GM19035 (cell line): ENCODE data around the gene SOAT1.

Experiments
- ATAC-seq: cut with Tn5 transposase; IDR thresholded peaks from one replicate; pipeline ENCODE4 v1.9.1; 2021; ENCODE audit not compliant: unreplicated experiment

Gene SOAT1

DNA sequence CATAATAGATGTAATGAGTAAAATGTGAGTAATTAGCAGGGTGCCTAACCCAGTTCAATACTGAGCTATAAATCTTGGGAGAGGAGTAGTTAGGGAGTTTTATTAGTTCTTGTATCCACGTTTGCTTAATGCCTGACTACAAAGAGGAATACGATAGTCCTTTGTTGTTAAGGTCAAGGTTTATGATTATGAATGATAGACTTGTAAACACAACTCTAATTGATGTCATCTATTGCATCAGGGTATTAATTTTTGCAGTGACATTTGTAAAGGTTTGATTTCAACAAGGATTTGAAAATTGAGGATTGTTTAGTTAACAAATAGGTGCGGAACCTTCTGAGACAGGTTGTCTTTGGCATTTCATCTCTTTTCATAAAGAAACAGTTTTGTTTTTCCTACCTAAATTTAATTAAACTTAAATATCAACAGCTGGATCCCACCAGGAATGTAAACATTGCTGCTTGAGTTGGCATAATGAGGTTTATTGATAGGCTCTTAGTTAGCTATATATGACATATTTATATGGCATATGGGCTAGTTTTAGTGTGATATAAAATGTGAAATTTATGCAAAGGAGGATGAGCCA is 9.7 kb downstream of the SOAT1 start:
- ATAC-seq: no peak

DNA sequence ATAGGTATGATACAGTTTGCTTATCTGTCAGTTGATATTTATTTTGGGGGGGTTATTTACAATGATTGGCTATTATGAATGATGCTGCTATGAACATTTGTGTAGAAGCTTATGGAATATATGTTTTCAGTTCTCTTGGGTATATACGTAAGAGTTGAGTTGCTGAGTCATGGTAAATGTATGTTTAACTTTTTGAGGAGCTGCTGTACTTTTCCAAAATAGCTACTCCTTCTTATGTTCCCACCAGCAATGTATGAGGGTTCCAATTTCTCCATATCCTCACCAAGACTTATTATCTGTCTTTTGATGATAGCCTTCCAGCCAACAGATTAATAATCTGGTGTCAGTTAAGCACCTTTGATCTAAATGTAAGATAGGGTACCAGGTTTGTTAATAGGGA is 11.9 kb downstream of the SOAT1 start:
- no peak for ATAC-seq

- ATAC-seq: no peak
These were observed 16.7 kb downstream of the SOAT1 start for GRCh38 chr1:179310291-179310690.

DNA sequence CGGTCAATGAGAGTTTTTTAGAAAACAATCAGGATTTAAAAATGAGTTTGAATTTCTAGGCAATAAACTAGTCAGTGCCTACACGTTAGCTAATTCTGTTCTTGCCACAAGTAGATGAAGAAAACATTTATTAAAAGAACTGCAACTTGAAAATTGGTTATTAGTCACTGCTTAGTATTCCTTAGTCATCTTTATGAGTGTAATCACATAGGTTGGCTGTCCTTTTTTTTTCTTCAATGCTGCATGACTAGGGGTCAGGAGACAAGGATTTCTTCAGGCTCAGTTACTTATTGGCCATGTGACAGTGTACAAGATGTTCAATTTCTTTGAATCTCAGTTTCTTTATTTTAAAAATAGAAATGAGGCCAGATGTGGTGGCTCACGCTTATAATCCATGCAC is 17.1 kb downstream of the SOAT1 start:
- ATAC-seq: no peak

- ATAC-seq: no peak
These were observed 17.6 kb downstream of the SOAT1 start for GRCh38 chr1:179311149-179311700.

- ATAC-seq: no peak
These were observed 19.4 kb downstream of the SOAT1 start for GRCh38 chr1:179313004-179313403.

DNA sequence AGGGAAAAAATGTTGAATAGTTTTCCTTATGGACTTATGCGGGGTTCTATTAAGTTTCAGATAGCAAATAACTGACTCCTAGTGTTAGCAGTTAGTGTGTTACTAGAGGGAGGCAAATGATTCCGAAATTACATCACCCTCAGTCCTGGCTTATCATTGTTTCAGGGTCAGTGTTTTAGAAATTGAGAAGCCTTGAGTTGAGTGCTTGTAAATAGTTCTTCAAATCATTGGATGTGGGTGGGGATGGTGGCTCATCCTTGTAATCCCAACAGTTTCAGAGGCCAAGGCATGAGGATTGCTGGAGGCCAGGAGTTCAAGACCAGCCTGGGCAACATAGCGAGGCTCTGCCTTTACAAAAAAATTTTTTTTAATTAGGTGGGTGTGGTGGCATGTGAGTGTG is 21.3 kb downstream of the SOAT1 start:
- ATAC-seq: no peak

GRCh38 chr1:179318491-179318890 is 24.9 kb downstream of the SOAT1 start:
- ATAC-seq: no peak

DNA sequence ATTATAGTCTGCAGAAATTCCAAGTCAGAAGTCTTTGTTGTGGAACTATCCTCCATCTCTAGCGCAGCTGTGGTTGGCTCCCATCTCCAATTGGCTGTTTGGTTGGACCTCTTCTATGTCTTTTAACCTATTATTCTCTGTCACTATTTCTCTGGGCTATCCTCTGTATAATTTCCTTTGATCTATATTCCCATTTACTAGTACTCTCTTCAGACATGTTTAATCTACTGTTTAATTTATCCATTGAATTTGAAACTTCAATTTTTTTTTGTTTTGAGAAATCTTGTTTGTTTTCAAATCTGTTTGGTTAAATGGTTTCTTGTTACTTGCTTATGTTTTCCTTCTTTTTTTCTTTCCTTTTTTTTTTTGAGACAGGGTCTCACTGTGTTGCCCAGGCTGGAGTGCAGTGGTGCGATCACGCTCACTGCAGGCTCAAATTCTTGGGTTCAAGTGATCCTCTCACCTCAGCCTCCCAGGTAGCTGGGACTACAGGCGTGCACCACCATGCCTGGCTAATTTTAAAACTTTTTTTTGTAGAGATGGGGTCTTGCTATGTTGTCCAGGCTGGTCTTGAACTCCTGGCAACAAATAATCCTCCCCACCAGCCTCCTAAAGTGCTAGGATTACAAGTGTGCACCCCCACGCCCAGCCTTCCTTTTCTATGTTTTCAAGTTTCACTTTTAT is 28.1 kb downstream of the SOAT1 start:
- no peak for ATAC-seq

DNA sequence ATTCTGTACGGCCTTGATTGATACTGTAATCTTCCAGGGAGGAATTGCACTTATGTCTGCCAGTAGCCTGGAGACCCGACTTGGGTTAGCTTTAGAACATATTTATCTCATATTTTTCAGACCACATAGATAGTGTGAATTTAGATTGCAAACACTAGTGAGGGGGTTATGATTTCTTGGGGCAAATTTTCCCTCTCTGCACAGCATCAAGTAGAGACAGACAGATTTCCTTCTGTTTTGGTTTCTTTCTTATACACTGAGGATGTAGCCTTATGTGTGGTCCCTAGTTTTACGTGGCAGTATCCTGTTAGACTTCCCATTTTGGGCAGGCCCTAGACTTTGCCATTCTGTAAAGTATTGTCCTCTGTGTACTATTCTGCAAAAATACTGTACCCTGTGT is 29.0 kb downstream of the SOAT1 start:
- no peak for ATAC-seq

GRCh38 chr1:179323436-179323835 is 29.8 kb downstream of the SOAT1 start:
- no peak for ATAC-seq

GRCh38 chr1:179325836-179326235 is 32.2 kb downstream of the SOAT1 start:
- no peak for ATAC-seq

DNA sequence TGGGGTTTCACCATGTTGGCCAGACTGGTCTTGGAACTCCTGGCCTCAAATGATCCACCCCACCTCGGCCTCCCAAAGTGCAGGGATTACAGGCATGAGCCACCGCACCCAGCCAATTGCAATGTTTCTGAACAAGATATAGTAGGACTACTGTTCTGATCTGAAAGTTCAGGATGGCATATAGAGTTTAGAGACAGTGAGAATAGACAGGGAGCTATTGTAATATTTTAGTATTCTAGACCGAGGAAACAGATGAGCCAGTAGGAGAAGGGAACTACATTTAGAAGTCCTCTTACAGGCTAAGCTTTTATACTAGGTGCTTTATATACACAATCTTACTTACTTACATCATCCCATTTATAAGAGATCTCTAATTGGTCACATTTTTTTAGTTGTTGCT is 33.1 kb downstream of the SOAT1 start:
- no peak for ATAC-seq

- ATAC-seq: no peak
These were observed 33.6 kb downstream of the SOAT1 start for GRCh38 chr1:179327196-179327595.

- no peak for ATAC-seq
These were observed 34.1 kb downstream of the SOAT1 start for GRCh38 chr1:179327679-179328078.

DNA sequence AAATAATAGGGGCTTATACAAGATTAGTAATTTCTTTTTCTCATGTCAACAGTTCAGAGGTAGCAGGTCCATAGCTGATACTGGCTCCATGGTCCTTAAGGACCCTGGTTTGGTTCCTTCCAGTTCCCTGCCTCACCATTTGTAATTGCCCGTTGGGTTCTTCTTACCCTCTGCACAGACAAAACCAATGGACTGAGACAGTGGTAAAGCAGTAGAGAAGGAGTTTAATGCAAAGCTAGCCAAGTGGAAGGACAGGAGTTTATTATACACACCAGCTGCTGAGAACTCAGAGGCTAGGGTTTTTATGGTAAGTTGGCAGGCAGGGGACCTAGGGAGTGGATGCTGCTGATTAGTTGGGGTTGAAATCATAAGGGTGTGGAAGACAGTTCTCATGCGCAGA is 36.3 kb downstream of the SOAT1 start:
- no peak for ATAC-seq

DNA sequence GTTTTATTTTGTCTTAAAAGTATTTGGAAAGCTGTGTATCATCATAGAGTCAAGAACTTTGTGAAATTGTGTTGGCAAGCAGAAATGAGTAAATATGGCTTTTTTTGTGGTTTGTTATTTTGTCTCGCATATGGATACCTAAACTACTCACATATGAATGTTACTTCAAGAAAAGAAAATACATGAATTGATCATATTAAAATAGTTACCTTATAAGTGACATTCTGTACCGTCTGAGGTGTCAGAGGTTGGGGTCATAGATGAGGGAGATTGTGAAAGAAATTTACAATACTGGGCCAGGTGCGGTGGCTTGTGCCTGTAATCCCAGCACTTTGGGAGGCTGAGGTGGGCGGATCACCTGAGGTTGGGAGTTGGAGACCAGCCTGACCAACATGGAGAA is 40.8 kb downstream of the SOAT1 start:
- no peak for ATAC-seq

DNA sequence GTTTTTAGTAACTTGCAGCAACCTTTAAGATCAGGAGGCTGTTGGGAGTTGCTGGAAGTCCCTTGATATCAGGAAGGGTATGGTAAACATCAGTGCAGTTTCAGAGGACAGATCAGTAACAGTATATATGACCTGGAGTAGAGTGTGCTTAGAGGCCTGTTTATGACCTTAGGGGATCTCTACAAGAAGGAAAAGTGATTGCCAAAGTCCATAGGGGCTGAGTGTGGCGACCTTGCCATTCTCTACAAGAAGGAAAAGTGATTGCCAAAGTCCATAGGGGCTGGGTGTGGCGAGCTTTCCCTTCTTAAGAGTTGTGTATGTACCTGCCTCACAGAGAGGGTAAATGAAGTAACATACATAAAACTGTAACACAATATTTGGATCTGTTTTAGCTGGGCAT is 43.7 kb downstream of the SOAT1 start:
- no peak for ATAC-seq

GRCh38 chr1:179337942-179338560 is 44.5 kb downstream of the SOAT1 start:
- ATAC-seq: no peak

GRCh38 chr1:179340918-179341317 is 47.3 kb downstream of the SOAT1 start:
- ATAC-seq: no peak

GRCh38 chr1:179341943-179342547 is 48.4 kb downstream of the SOAT1 start:
- ATAC-seq: no peak
